H1 (cell line): ENCODE data around the gene PC. TPM values are rescaled to one million over a fixed set of nuclear protein-coding genes. Genes with fewer than 3 reads are reported as not detected.

Source experiments
- CTCF ChIA-PET: fragments of 300-600 bp; sonication (Branson Sonifier 250); formaldehyde crosslinking; loops from one replicate; lab custom pipeline; 2021; ENCODE audit not compliant: partially characterized antibody; lab: Charles Lee
- POLR2A ChIA-PET: fragments of 300-600 bp; sonication (Branson Sonifier 250); formaldehyde crosslinking; loops from one replicate; lab custom pipeline; 2021; ENCODE audit warnings: inconsistent platforms; ENCODE audit not compliant: partially characterized antibody; lab: Charles Lee
- DNase-seq, 2 experiments: peaks; one replicate each; pipeline versions ENCODE4 v3.0.0 to v3.0.0-alpha.2; 2010 to 2022; ENCODE audit warnings: low spot score in 2 of 2, low read depth in 1 of 2, mixed read lengths in 1 of 2
- FAIRE-seq: peaks from 2 replicates; lab custom pipeline; 2011; peaks lifted over from hg19 to GRCh38; lab: Jason Lieb, UNC
- H2AFZ ChIP-seq: 2 replicates; pipeline ENCODE4 v1.8.1; 2012; ENCODE audit warnings: low read length, inconsistent platforms
- H2AK5ac ChIP-seq: 2 replicates; pipeline ENCODE4 v1.6.1; 2013; ENCODE audit warnings: low read depth, low read length
- H2BK120ac ChIP-seq: replicated peaks from 2 replicates; pipeline ENCODE3; 2013; ENCODE audit warnings: low read depth, low read length, inconsistent platforms
- H2BK12ac ChIP-seq: 2 replicates; pipeline ENCODE4 v1.6.1; 2013; ENCODE audit warnings: low read depth, low read length
- H2BK15ac ChIP-seq: 2 replicates; pipeline ENCODE4 v1.6.1; 2013; ENCODE audit warnings: low read length
- H2BK20ac ChIP-seq: 2 replicates; pipeline ENCODE4 v1.6.1; 2013; ENCODE audit warnings: low read length
- H2BK5ac ChIP-seq: 2 replicates; pipeline ENCODE4 v1.6.1; 2013; ENCODE audit warnings: low read depth, low read length
- H3K14ac ChIP-seq: 2 replicates; pipeline ENCODE4 v1.6.1; 2013; ENCODE audit warnings: inconsistent platforms; ENCODE audit not compliant: insufficient read length
- H3K18ac ChIP-seq: 2 replicates; pipeline ENCODE4 v1.6.1; 2013; ENCODE audit warnings: low read length; ENCODE audit errors: extremely low read depth
- H3K23ac ChIP-seq: 2 replicates; pipeline ENCODE4 v1.6.1; 2013; ENCODE audit warnings: inconsistent platforms; ENCODE audit not compliant: insufficient read length
- H3K23me2 ChIP-seq: 2 replicates; pipeline ENCODE4 v1.6.1; 2013; ENCODE audit warnings: low read depth, low read length
- H3K27ac ChIP-seq: 2 replicates; pipeline ENCODE4 v1.6.1; 2011; ENCODE audit warnings: low read depth, low read length, inconsistent platforms
- H3K27me3 ChIP-seq, 4 experiments: replicated peaks in 1 of 4; 1 replicate in 1 of 4; 2 replicates in 3 of 4; pipeline versions ENCODE4 v1.6.1 to v1.8.1; 2011 to 2013; ENCODE audit warnings: low read length in 3 of 4, mild to moderate bottlenecking in 3 of 4, inconsistent platforms in 2 of 4, mixed read lengths in 2 of 4, moderate library complexity in 1 of 4; ENCODE audit not compliant: control insufficient read depth in 3 of 4, insufficient read depth in 3 of 4; ENCODE audit errors: extremely low read depth in 1 of 4
- H3K36me3 ChIP-seq, 4 experiments: 2 replicates each; pipeline versions ENCODE4 v1.6.1 to v1.8.1; 2011 to 2013; ENCODE audit warnings: mild to moderate bottlenecking in 4 of 4, low read length in 3 of 4, moderate library complexity in 2 of 4, control low read depth in 1 of 4, inconsistent platforms in 1 of 4; ENCODE audit not compliant: insufficient read depth in 4 of 4, control insufficient read depth in 2 of 4
- H3K4ac ChIP-seq: replicated peaks from 2 replicates; pipeline ENCODE3; 2013; ENCODE audit warnings: low read length, low read depth, mixed read lengths, inconsistent platforms; ENCODE audit not compliant: insufficient read length
- H3K4me1 ChIP-seq, 4 experiments: replicated peaks in 1 of 4; 1 replicate in 1 of 4; 2 replicates in 3 of 4; pipeline versions ENCODE4 v1.6.1 to v1.8.1; 2011 to 2013; ENCODE audit warnings: low read length in 3 of 4, inconsistent platforms in 2 of 4, mixed read lengths in 1 of 4; ENCODE audit not compliant: insufficient read depth in 4 of 4, control insufficient read depth in 3 of 4
- H3K4me2 ChIP-seq, 2 experiments: 2 replicates each; pipeline versions ENCODE4 v1.6.1 to v1.8.1; 2011 to 2013; ENCODE audit warnings: low read depth in 2 of 2, low read length in 2 of 2, control low read depth in 1 of 2, inconsistent platforms in 1 of 2, mild to moderate bottlenecking in 1 of 2; ENCODE audit not compliant: insufficient read depth in 1 of 2
- H3K4me3 ChIP-seq, 4 experiments: fragments of 200-600, 300-600 bp in 1 of 4; sonication (generic), shearing (Covaris generic), sonication (Bioruptor Twin) in 1 of 4; 2 replicates each; pipeline versions ENCODE4 v1.5.1 to v1.8.1; 2011 to 2016; ENCODE audit warnings: low read length in 4 of 4, low read depth in 3 of 4, control low read depth in 2 of 4, inconsistent platforms in 2 of 4, mild to moderate bottlenecking in 2 of 4, mixed read lengths in 1 of 4, moderate library complexity in 1 of 4; ENCODE audit not compliant: insufficient read depth in 2 of 4; ENCODE audit errors: extremely low read depth in 1 of 4
- H3K56ac ChIP-seq: replicated peaks from 2 replicates; pipeline ENCODE3; 2013; ENCODE audit warnings: low read depth, mild to moderate bottlenecking, mixed read lengths, low read length, inconsistent platforms; ENCODE audit not compliant: insufficient read length
- H3K79me1 ChIP-seq: 2 replicates; pipeline ENCODE4 v1.6.1; 2013; ENCODE audit warnings: low read depth, low read length, control low read depth
- H3K79me2 ChIP-seq, 2 experiments: 2 replicates each; pipeline versions ENCODE4 v1.6.1 to v1.8.1; 2012 to 2013; ENCODE audit warnings: low read length in 2 of 2, mild to moderate bottlenecking in 2 of 2, inconsistent platforms in 1 of 2; ENCODE audit not compliant: insufficient read depth in 2 of 2, control insufficient read depth in 1 of 2
- H3K9ac ChIP-seq, 4 experiments: replicated peaks in 1 of 4; 1 replicate in 1 of 4; 2 replicates in 3 of 4; pipeline versions ENCODE4 v1.6.1 to v1.8.1; 2011 to 2013; ENCODE audit warnings: low read depth in 3 of 4, low read length in 3 of 4, control low read depth in 2 of 4, mild to moderate bottlenecking in 2 of 4, moderate library complexity in 2 of 4, inconsistent platforms in 1 of 4; ENCODE audit errors: extremely low read depth in 1 of 4
- H3K9me3 ChIP-seq, 2 experiments: 2 replicates each; pipeline versions ENCODE4 v1.6.1 to v1.8.1; 2012 to 2013; ENCODE audit warnings: mild to moderate bottlenecking in 2 of 2, moderate library complexity in 2 of 2, control low read depth in 1 of 2, inconsistent platforms in 1 of 2, low read depth in 1 of 2, low read length in 1 of 2, mixed read lengths in 1 of 2; ENCODE audit not compliant: insufficient read depth in 2 of 2
- H4K20me1 ChIP-seq, 2 experiments: replicated peaks in 1 of 2; 2 replicates each; pipeline versions ENCODE3 to v1.8.1; 2011 to 2013; ENCODE audit warnings: inconsistent platforms in 2 of 2, low read length in 2 of 2, mild to moderate bottlenecking in 1 of 2; ENCODE audit not compliant: insufficient read depth in 2 of 2, control insufficient read depth in 1 of 2
- H4K5ac ChIP-seq: 2 replicates; pipeline ENCODE4 v1.6.1; 2013; ENCODE audit warnings: low read length, low read depth, mixed read lengths, inconsistent platforms; ENCODE audit not compliant: insufficient read length
- H4K8ac ChIP-seq: 2 replicates; pipeline ENCODE4 v1.8.0; 2013; ENCODE audit warnings: mild to moderate bottlenecking, moderate library complexity, low read length, inconsistent platforms; ENCODE audit not compliant: insufficient read depth; ENCODE audit errors: extremely low read depth
- H4K91ac ChIP-seq: replicated peaks from 2 replicates; pipeline ENCODE3; 2013; ENCODE audit warnings: low read length, mixed read lengths, inconsistent platforms; ENCODE audit not compliant: insufficient read length
- CBX5 ChIP-seq: fragments of 300-800, 300-1000 bp; sonication (generic); IDR thresholded peaks from 2 replicates; pipeline ENCODE4 v1.7.1; 2016; ENCODE audit warnings: antibody characterized with exemption, low read length, low read depth
- CBX8 ChIP-seq: fragments of 300-800, 300-1000 bp; sonication (generic); IDR thresholded peaks from 2 replicates; pipeline ENCODE4 v1.7.1; 2016; ENCODE audit warnings: low read depth, low read length, borderline replicate concordance
- CHD2 ChIP-seq: IDR thresholded peaks from 2 replicates; pipeline ENCODE4 v1.6.1; 2012; ENCODE audit warnings: low read length, improper control_type of control experiment
- CTBP2 ChIP-seq: IDR thresholded peaks from 2 replicates; pipeline ENCODE4 v1.7.0; 2011; ENCODE audit warnings: borderline replicate concordance, mild to moderate bottlenecking, moderate library complexity, mixed read lengths, low read length; ENCODE audit not compliant: insufficient read depth, insufficient read length
- EP300 ChIP-seq, 2 experiments: IDR thresholded peaks; 1 replicate in 1 of 2; 2 replicates in 1 of 2; pipeline ENCODE4 v1.6.1; 2011 to 2012; ENCODE audit warnings: low read depth in 2 of 2, low read length in 2 of 2, mild to moderate bottlenecking in 2 of 2, borderline replicate concordance in 1 of 2, inconsistent platforms in 1 of 2, moderate library complexity in 1 of 2
- MAFK ChIP-seq: IDR thresholded peaks from 2 replicates; pipeline ENCODE4 v1.6.1; 2012; ENCODE audit warnings: low read depth, mild to moderate bottlenecking, improper control_type of control experiment, low read length
- POLR2A ChIP-seq, 2 experiments: IDR thresholded peaks; 1 replicate in 1 of 2; 2 replicates in 1 of 2; pipeline ENCODE4 v1.6.1; 2011; ENCODE audit warnings: low read depth in 2 of 2, low read length in 2 of 2, mild to moderate bottlenecking in 2 of 2; ENCODE audit errors: control extremely low read depth in 1 of 2
- POU5F1 ChIP-seq: IDR thresholded peaks from 2 replicates; pipeline ENCODE4 v1.6.1; 2011; ENCODE audit warnings: low read depth, mild to moderate bottlenecking, low read length, moderate library complexity
- TBP ChIP-seq: IDR thresholded peaks from 2 replicates; pipeline ENCODE4 v1.6.1; 2011; ENCODE audit warnings: low read depth, low read length, improper control_type of control experiment
- TEAD4 ChIP-seq: IDR thresholded peaks from 2 replicates; pipeline ENCODE4 v1.6.1; 2012; ENCODE audit warnings: low read depth, low read length, inconsistent platforms, mixed read lengths
- WGBS, 2 experiments: shearing (Covaris generic) in 1 of 2; methylation state at CpG; one replicate each; pipeline versions ENCODE4 v1.1.6 to v1.1.7; 2013 to 2015; ENCODE audit warnings: low lambda C conversion rate in 2 of 2, mixed read lengths in 2 of 2, inconsistent platforms in 1 of 2, low coverage in 1 of 2, missing lambda C conversion rate in 1 of 2; ENCODE audit not compliant: insufficient replicate concordance in 2 of 2, insufficient coverage in 1 of 2, insufficient read length in 1 of 2; ENCODE audit errors: extremely low coverage in 1 of 2, missing lambda C conversion rate in 1 of 2; 5-methylcytosine and 5-hydroxymethylcytosine counted together
- polyA plus RNA-seq, 7 experiments: library from polyadenylated mRNA; depleted of rRNA in 3 of 7; stranded (reverse) in 5 of 7; unstranded in 2 of 7; fragments of >200 nt in 5 of 7; fragments of 200-250 nt in 2 of 7; gene quantifications; 1 replicate in 5 of 7; 2 replicates in 1 of 7; 4 replicates in 1 of 7; pipeline versions ENCODE4 v1.2.1 to v1.2.3, GENCODE V29; 2011 to 2013; ENCODE audit warnings: missing spikeins in 2 of 7, mixed read lengths in 2 of 7
- total RNA-seq: library from RNA; stranded (reverse); fragmentation: NEBNext Ultra II Directional; extraction: Animal tissue kit (Norgen Biotek cat#: 25700); gene quantifications from 2 replicates; pipeline ENCODE4 v1.2.1, GENCODE V29; 2021
- TF ChIP-seq, protein P1 (sequence below): IDR thresholded peaks from 2 replicates; pipeline ENCODE4 v1.6.1; 2011; ENCODE audit warnings: low read depth, mild to moderate bottlenecking, low read length; ENCODE audit not compliant: insufficient read depth
- TF ChIP-seq, protein P2 (sequence below): IDR thresholded peaks from 2 replicates; pipeline ENCODE4 v1.6.1; 2011; ENCODE audit warnings: low read length, improper control_type of control experiment

PC gene
- total and polyA plus RNA-seq, 2 of the 8 experiments (the other 6 are each of a cell fraction or from before 2014, with no cell fraction given), result 11.5 to 27.5 TPM

DNA sequence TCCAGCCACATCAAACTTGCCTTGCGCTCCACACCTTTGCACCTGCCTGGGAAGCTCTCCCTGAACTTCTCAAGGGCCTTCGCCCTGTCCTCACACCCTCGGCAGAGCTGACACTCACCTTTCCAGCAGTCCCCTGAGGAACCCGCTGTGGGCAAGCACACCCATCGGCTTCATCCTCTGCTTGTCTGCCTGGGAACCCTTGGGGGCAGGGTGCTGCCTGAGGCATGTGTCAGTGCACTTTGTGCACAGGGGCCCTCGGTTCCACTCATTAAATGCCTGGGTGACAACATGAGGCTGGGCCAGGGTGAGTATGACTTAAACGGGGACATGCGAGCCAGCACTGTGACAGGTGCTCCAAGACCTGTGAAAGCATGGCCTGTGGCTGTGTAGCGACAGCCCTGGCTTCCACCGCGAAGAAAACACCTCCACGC, 103.9 kb downstream of the PC start:
- no peak overlapping the region for H3K27ac ChIP-seq
- DNase-seq, result no peak
- TF ChIP-seq CTBP2 (no peak), POU5F1 (no peak), CBX5 (no peak), CHD2 (no peak), TEAD4 (no peak), POLR2A (IDR thresholded peaks at IDR 0.05; ENCODE audit: control extremely low read depth in 1 of 2, low read depth in 2 of 2, low read length in 2 of 2) (no peak), TBP (no peak), CBX8 (no peak), MAFK (no peak), EP300 (IDR thresholded peaks at IDR 0.05; ENCODE audit: borderline replicate concordance in 1 of 2, low read depth in 2 of 2, low read length in 2 of 2) (no peak)
- TF ChIP-seq, protein P1, sequence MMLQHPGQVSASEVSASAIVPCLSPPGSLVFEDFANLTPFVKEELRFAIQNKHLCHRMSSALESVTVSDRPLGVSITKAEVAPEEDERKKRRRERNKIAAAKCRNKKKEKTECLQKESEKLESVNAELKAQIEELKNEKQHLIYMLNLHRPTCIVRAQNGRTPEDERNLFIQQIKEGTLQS, result no peak
- TF ChIP-seq, protein P2, sequence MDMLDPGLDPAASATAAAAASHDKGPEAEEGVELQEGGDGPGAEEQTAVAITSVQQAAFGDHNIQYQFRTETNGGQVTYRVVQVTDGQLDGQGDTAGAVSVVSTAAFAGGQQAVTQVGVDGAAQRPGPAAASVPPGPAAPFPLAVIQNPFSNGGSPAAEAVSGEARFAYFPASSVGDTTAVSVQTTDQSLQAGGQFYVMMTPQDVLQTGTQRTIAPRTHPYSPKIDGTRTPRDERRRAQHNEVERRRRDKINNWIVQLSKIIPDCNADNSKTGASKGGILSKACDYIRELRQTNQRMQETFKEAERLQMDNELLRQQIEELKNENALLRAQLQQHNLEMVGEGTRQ, result no peak

More for the DNA sequence above, 103.9 kb downstream of the PC start:
- no peaks in the 10 kb centered on the region for H3K79me2 ChIP-seq
- POLR2A ChIA-PET, result interaction anchor here (1.3 to 5.4 kb wide), 4 partner anchors 10 to 27 kb away, joined by 3 to 53 read pairs (median 7); partner anchors contain the start of gene RCE1
- no peak overlapping the region for H3K4me2 ChIP-seq
- peaks cover 0 to 13% (median under 1%) of the 10 kb centered on the region in 4 experiments; a peak in 3 of 8 replicates for H3K36me3 ChIP-seq
- H3K23me2 ChIP-seq, result peaks cover 8% of the 10 kb centered on the region
- H3K9ac ChIP-seq, result no peak overlapping the region
- peak overlapping the region; percentile 88; the same call in 1 of the 2 replicates for H2BK15ac ChIP-seq
- H4K8ac ChIP-seq, result 0 out of 2 replicates have a peak overlapping the region, but pooled peaks have one; percentile 57
- no peak overlapping the region for H3K4me3 ChIP-seq
- CTCF ChIA-PET, result interaction anchor here (0.8 to 6.3 kb wide), 9 partner anchors 11 to 122 kb away, joined by 3 to 72 read pairs (median 3); partner anchors contain the start of genes C11orf86 and RCE1
- no peak overlapping the region for H3K14ac ChIP-seq
- 90% methylated on average over 12 of the region's 12 CpGs; no CpG with 5 or more reads in 1 of the 2 experiments for WGBS, 2 experiments
- no peak overlapping the region for H4K5ac ChIP-seq
- no peaks in the 10 kb centered on the region for H3K9me3 ChIP-seq
- no peak overlapping the region for H3K23ac ChIP-seq
- peaks cover 1 to 4% of the 10 kb centered on the region in 2 experiments for H4K20me1 ChIP-seq
- 0 out of 2 replicates have a peak overlapping the region, but pooled peaks have one; percentile 17 for H2AK5ac ChIP-seq
- no peak overlapping the region for H3K18ac ChIP-seq
- H3K79me1 ChIP-seq, result no peaks in the 10 kb centered on the region
- H2AFZ ChIP-seq, result no peak overlapping the region
- H4K91ac ChIP-seq, result no peak overlapping the region
- H2BK120ac ChIP-seq, result no peak overlapping the region
- H3K4me1 ChIP-seq, result peaks cover 5 to 20% (median 9%) of the 10 kb centered on the region in 4 experiments
- no peak overlapping the region for H3K4ac ChIP-seq
- no peak overlapping the region for H3K56ac ChIP-seq
- no peak overlapping the region for H2BK5ac ChIP-seq
- no peak overlapping the region for H2BK20ac ChIP-seq
- H3K27me3 ChIP-seq, result no peaks in the 10 kb centered on the region
- no peak for FAIRE-seq
- 0 out of 2 replicates have a peak overlapping the region, but pooled peaks have one; percentile 9 for H2BK12ac ChIP-seq
